ENCODE results near the gene DPP3. TPM values are rescaled to one million over a fixed set of nuclear protein-coding genes. Genes with fewer than 3 reads are reported as not detected.

The DPP3 gene
- total and polyA plus RNA-seq, 4 donors, result 10.9 to 41.0 (median 27.3) TPM

GRCh38 chr11:66548041-66548440 lies 67.8 kb downstream of the DPP3 start:
- TF ChIP-seq CTCF (IDR thresholded peaks at IDR 0.05; ENCODE audit: low read depth, low read length, missing input control) (no peak), MAX (IDR thresholded peaks at IDR 0.05) (no peak), HNF4A (conservative IDR thresholded peaks at IDR 0.05) (no peak), TAF1 (conservative IDR thresholded peaks at IDR 0.05) (no peak), REST (IDR thresholded peaks at IDR 0.05) (no peak), SP1 (IDR thresholded peaks at IDR 0.05) (no peak), NR2F2 (IDR thresholded peaks at IDR 0.05) (no peak), FOXA1 (IDR thresholded peaks at IDR 0.05) (no peak), FOXA2 (IDR thresholded peaks at IDR 0.05) (no peak), YY1 (IDR thresholded peaks at IDR 0.05) (no peak), JUND (IDR thresholded peaks at IDR 0.05) (no peak), EGR1 (IDR thresholded peaks at IDR 0.05; ENCODE audit: low read depth in 2 of 2) (no peak), HNF4G (IDR thresholded peaks at IDR 0.05) (no peak), RAD21 (IDR thresholded peaks at IDR 0.05) (no peak), ZBTB33 (IDR thresholded peaks at IDR 0.05) (no peak)
- H3K4me3 ChIP-seq (ENCODE audit: low read depth in 1 of 3, low read length in 3 of 3), result no peak overlapping the region
- no peaks in the 10 kb centered on the region for H3K27me3 ChIP-seq (ENCODE audit: control insufficient read depth in 4 of 4, insufficient read depth in 4 of 4, low read length in 3 of 4)
- no peak overlapping the region for H3K27ac ChIP-seq (ENCODE audit: low read depth in 1 of 2, low read length in 2 of 2)
- peaks cover 5 to 12% (median 8%) of the 10 kb centered on the region in 4 donors for H3K4me1 ChIP-seq (ENCODE audit: control insufficient read depth in 4 of 4, insufficient read depth in 4 of 4, low read length in 3 of 4)
- DNase-seq (ENCODE audit: low spot score), result no peak
- WGBS, result 47% methylated on average over 11 of the region's 11 CpGs
- peaks cover 0 to under 1% (median under 1%) of the 10 kb centered on the region in 4 donors for H3K36me3 ChIP-seq (ENCODE audit: control insufficient read depth in 4 of 4, insufficient read depth in 3 of 4, low read depth in 1 of 4, low read length in 3 of 4)
- no peak overlapping the region for H3K9ac ChIP-seq (ENCODE audit: low read depth in 1 of 2, low read length in 2 of 2)
- H3K9me3 ChIP-seq (ENCODE audit: control insufficient read depth in 4 of 4, low read length in 3 of 4), result no peaks in the 10 kb centered on the region

GRCh38 chr11:66548774-66549630 lies 68.8 kb downstream of the DPP3 start:
- Histone ChIP-seq H3K9ac (ENCODE audit: low read depth in 1 of 2, low read length in 2 of 2) (no peak overlapping the region), H3K4me1 (ENCODE audit: control insufficient read depth in 4 of 4, insufficient read depth in 4 of 4, low read length in 3 of 4) (peaks cover 4 to 8% (median 6%) of the 10 kb centered on the region in 4 donors), H3K36me3 (ENCODE audit: control insufficient read depth in 4 of 4, insufficient read depth in 3 of 4, low read depth in 1 of 4, low read length in 3 of 4) (no peaks in the 10 kb centered on the region), H3K4me3 (ENCODE audit: low read depth in 1 of 3, low read length in 3 of 3) (no peak overlapping the region), H3K27ac (ENCODE audit: low read depth in 1 of 2, low read length in 2 of 2) (no peak overlapping the region), H3K27me3 (ENCODE audit: control insufficient read depth in 4 of 4, insufficient read depth in 4 of 4, low read length in 3 of 4) (no peaks in the 10 kb centered on the region), H3K9me3 (ENCODE audit: control insufficient read depth in 4 of 4, low read length in 3 of 4) (no peaks in the 10 kb centered on the region)
- no peak for DNase-seq (ENCODE audit: low spot score)
- 66% methylated on average over 16 of the region's 16 CpGs for WGBS
- TF ChIP-seq NR2F2 (IDR thresholded peaks at IDR 0.05), result no peak
- TF ChIP-seq FOXA2 (IDR thresholded peaks at IDR 0.05), result no peak
- TF ChIP-seq MAX (IDR thresholded peaks at IDR 0.05), result no peak
- TF ChIP-seq GABPA (IDR thresholded peaks at IDR 0.05 in 1 of 2, conservative IDR thresholded peaks at IDR 0.05 in 1 of 2), result no peak
- TF ChIP-seq HNF4G (IDR thresholded peaks at IDR 0.05), result no peak
- no peak for TF ChIP-seq TAF1 (conservative IDR thresholded peaks at IDR 0.05)
- TF ChIP-seq RAD21 (IDR thresholded peaks at IDR 0.05), result no peak
- TF ChIP-seq JUND (IDR thresholded peaks at IDR 0.05), result no peak
- no peak for TF ChIP-seq SP1 (IDR thresholded peaks at IDR 0.05)
- TF ChIP-seq REST (IDR thresholded peaks at IDR 0.05), result no peak
- no peak for TF ChIP-seq HNF4A (conservative IDR thresholded peaks at IDR 0.05)
- no peak for TF ChIP-seq ZBTB33 (IDR thresholded peaks at IDR 0.05)
